DMS153 treated with DMSO at 0.1 percent for 48 hours (cell line): ENCODE measurements around the gene UBE2S.
A peak's percentile ranks its signal among the peaks of the same experiment; 100 is the strongest.
"Not testable (repeated sequence)": the region's sequence is repeated elsewhere in the genome, so short reads cannot be mapped to it uniquely, and the experiment has no call there.

Source experiments
- DNase-seq: peaks from one replicate; lab custom pipeline; 2025; ENCODE audit not compliant: unreplicated experiment; lab: John Stamatoyannopoulos, UW

Gene UBE2S

GRCh38 chr19:55406826-55407549 lies 600 bp downstream of the UBE2S start:
- no peak for DNase-seq

DNA sequence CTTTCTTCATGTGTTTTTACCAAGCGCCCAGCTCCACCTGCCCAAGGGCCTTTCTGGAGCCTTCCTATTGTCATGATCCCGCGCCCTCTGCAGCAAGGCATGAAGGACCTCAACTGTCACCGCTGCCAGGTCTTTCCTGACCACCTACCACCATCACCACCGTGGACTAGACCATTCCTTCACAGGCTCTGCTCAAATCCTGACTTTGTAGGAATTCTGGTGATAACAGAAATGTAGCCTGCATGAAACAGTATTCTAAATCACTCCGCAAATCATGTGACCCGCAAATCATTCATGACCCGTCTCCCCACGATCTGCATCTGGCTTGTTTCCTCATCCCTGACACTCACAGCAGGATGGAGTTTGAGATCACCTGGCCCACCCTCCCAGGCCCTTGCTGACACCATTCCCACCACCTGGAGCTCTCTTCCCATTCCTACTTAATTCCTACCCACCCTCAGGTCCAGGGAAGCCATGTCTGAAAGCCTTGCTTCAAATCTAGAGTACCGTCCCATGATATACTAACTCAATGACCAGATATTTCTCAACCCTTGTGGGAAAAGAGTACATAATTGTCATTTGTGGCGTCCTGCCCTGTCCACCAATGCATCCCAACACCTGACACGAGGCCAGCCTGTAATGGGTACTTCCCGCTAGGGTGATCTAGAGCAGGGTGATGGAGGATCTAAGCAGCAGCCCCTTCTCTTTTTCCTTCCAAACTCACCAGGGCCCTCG lies 1.3 kb downstream of the UBE2S start:
- DNase-seq = no peak

- DNase-seq = no peak
These were observed 1.9 kb downstream of the UBE2S start for GRCh38 chr19:55405638-55406037.

- DNase-seq = no peak
These were observed 5.1 kb downstream of the UBE2S start for GRCh38 chr19:55402509-55402908.

DNA sequence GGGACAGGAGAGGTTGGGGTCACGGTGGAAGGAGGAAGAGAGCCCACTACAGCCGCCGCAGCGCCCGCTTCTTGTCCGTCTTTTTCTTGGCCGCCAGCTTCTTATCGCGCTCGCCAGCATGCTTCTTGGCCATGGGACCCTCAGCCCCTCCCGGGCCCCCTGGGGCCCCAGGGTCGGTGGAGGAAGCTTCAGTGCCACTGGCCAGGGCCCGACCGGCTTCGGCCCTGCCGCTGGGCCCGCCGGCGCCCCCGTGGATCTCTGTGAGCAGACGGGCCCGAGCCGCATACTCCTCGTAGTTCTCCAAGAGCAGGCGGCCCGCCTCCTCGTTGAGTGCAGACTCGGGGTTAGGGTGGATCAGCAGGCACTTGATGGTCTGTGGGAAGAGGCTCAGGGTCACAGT lies 6.2 kb downstream of the UBE2S start:
- DNase-seq = not testable (repeated sequence)

DNA sequence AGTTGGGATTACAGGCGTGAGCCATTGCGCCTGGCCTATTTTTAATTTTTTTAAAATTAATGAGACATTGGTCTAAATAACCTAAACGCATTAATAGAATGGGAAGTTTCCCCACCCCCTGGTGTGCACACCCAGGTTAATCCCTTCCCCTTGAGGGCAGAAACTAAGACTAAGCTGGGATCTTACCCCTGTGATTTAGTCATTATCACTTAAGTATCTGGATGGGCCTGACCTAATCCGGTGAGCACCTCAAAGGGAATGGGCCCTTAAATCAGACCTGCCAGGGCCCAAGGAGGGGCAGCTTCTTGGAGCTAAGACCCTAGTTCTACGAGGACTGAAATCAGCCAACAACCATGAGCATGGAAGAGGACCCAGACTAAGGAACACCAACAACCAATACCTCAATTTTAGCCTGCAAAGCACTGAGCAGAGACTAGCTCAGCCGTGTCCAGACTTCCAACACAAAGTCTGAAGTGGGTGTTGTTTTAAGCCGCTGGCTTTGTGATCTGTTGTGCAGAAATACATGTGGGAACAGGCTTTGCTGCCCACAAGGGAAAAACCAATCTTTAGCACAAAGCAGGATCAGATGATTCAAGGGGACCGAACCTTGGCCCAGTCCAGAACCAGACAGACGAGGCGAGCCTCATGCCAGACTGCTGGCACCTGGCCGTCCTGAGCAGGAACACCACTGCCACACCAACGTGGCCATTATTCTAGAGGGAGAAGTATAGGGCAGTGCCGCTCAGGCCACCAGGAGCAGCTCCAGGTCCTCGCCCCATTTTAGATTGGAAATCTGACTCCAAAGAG lies 7.1 kb downstream of the UBE2S start:
- DNase-seq = no peak

DNA sequence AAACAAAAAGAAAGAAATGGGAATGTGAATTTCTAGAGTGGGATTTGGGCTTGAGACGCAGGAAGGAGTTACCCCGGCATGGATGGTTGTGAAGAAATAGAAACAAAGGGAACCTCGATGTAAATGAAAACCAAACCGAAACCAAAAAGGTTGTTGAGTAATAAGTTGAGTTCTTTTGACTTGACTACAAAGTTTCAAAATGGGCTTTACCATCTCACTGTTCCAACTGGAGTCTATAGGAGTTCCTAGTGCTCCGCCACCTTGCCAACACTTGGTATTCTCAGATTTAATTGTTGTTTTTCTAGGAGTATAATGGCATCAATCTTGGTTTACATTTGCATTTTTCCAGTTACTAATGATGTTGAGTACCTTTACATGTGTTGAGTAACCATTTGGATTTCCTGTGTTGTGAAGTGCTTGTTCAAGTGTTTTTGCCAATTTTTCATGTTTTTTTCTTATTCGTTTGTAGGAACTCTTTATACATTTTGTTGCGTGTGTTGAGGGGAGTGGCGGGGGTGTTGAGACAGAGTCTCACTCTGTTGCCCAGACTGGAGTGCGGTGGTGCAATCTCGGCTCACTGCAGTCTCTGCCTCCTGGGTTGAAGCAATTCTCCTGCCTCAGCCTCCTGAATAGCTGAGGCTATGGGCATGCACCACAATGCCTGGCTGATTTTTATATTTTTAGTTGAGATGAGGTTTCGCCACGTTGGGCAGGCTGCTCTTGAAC lies 9.2 kb downstream of the UBE2S start:
- no peak for DNase-seq

DNA sequence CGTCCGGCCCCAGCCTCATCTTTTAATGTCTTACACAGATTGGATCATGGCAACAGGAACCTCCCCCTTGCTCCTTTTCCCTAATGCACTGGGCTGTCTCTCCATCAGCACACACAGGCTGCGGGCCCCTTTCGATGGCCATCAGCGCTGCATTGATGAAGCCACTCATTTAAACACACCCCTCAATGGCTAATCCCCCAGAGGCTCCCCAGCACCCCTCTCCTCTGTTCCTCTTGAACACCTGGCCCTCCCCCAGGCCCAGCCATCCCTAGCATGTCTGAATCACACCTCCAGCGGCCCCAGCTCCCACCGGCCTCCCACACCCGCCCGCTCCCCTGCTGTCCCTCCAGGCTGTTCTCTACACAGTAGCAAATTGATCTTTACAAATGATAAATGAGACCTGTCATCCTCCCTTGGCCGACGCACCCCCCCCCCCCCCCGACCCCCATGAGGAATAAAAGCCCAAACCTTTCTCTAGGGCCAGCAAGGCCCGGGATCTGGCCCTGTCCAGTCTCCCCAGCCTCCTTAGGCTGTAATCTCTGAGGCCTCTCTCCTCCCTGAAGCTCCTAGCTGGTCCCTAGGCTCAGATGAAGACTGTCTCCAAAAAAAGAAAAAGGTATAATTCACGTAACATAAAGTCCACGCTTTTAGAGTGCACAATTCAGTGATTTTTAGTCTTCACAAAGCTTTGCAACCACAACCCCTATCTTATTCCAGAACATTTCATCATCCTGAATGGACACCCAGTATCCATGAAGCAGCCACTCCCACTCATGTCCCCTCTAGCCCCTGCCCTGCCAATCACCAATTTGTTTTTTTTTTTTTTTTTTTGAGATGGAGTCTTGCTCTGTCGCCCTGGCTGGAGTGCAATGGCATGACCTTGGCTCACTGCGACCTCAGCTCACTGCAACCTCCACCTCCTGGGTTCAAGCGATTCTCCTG lies 14.5 kb downstream of the UBE2S start:
- no peak for DNase-seq

DNA sequence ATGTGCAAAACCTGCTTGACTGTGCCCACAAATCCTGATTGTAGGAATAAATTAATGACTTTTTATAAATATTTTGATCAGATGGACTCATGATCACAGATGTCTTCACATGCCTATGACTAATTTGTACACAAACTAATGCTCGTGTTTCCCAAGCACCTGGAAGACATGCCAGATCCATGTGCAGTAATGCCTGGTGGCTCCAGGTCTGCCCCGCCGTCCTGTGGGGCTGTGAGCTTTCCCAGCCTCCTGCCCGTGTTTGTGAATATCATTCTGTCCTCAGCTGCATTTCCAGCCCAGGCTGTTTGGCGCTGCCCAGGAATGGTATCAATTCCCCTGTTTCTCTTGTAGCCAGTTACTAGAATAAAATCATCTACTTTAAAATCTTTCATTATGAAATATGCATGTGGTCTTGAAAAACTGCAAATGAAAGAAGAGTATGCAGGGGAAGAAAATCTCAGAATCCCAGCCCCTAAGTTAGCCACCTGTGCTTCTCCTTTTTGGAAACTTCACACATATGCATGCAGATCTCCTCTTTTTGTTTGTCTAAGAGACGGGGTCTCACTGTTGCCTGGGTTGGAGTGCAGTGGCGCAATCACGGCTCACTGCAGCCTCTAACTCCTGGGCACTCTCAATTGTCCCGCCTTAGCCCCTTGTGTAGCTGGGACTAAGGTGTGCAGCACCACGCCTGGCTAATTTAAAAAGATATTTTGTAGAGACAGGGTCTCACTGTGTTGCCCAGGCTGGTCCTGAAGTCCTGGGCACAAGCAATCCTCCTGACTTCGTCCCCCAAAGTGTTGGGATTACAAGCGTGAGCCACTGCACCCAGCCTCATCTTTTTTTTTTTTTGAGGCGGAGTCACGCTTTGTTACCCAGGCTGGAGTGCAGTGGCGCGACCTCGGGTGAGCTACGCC lies 15.6 kb downstream of the UBE2S start:
- no peak for DNase-seq

GRCh38 chr19:55391191-55391670 lies 16.4 kb downstream of the UBE2S start:
- DNase-seq = no peak

GRCh38 chr19:55390461-55390880 lies 17.1 kb downstream of the UBE2S start:
- DNase-seq = no peak

- DNase-seq = no peak
These were observed 17.9 kb downstream of the UBE2S start for GRCh38 chr19:55389386-55390317.

DNA sequence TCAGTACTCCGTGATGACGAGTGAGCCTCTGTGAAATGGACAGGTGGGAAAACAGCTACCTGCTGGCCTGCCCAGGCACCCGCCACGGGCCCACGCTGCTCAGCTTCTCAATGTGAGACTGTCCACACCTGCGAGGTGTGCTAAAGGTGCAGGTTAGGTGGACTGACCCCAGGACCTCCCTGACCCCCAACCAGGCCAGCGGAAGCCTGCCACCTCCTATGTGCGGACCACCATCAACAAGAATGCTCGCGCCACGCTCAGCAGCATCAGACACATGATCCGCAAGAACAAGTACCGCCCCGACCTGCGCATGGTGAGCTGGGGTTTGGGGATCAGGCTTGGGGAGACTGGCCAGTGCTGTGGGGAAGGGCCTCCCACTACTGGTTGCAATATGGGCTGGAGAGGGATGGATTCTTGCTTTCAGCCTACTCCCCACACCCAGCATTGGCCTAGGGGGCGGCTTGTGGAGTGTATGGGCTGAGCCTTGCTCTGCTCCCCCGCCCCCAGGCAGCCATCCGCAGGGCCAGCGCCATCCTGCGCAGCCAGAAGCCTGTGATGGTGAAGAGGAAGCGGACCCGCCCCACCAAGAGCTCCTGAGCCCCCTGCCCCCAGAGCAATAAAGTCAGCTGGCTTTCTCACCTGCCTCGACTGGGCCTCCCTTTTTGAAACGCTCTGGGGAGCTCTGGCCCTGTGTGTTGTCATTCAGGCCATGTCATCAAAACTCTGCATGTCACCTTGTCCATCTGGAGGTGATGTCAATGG lies 19.7 kb downstream of the UBE2S start:
- DNase-seq = no peak

DNA sequence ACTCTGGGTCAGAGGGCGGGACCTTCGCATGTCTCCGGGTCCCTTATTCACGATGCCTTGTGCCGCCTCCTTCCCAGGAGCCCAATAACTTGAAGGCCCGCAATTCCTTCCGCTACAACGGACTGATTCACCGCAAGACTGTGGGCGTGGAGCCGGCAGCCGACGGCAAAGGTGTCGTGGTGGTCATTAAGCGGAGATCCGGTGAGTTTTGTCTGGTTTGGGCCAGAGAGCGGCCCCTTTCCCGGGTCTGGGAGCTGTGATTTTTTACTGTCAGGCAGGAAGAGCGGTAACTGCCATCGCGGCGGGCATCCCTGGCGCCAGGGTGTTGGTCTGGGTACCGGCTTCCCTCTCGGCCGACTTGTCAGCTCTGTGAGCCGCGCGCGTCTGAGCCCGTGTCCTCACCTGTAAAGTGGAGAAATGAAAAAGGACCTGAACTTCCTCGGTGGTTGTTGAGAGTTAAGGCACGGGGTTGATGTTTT lies 21.1 kb downstream of the UBE2S start:
- DNase-seq = no peak

GRCh38 chr19:55385724-55386492 lies 21.7 kb downstream of the UBE2S start, which contains the start of gene RPL28:
TSS of gene RPL28 (plus strand) at chr19:55385932. CDS start at chr19:55386358, 426 bp downstream.
- DNase-seq = peak; percentile 96
